A549 (cell line): Measurements from ENCODE around the gene CDC40. TPM values are rescaled to one million over a fixed set of nuclear protein-coding genes. Genes with fewer than 3 reads are reported as not detected.

ENCODE experiments used
- ATAC-seq, 2 experiments: fragments of 200-7000 bp in 1 of 2; fragments of >200 bp in 1 of 2; cut with Nextera tagmentation in 1 of 2; cut with Tn5 transposase in 1 of 2; 3 replicates each; pipeline versions ENCODE4 v1.8.0 to v1.9.1; 2018 to 2020; ENCODE audit warnings: mild to moderate bottlenecking in 1 of 2, moderate library complexity in 1 of 2
- CTCF ChIA-PET: fragments of 300-600 bp; sonication (Branson Sonifier 250); formaldehyde crosslinking; extraction: SDS; loops from one replicate; lab custom pipeline; 2021; ENCODE audit warnings: antibody characterized with exemption, inconsistent platforms; lab: Yijun Ruan, JAX
- POLR2A ChIA-PET: fragments of 350-600 bp; formaldehyde crosslinking; extraction: SDS; loops from one replicate; lab custom pipeline; 2021; ENCODE audit warnings: antibody characterized with exemption, inconsistent platforms; lab: Yijun Ruan, JAX
- DNase-seq, 2 experiments: peaks; one replicate each; pipeline versions ENCODE4 v3.0.0 to v3.0.0-alpha.2; 2011 to 2016; ENCODE audit warnings: low read depth in 1 of 2, low spot score in 1 of 2
- FAIRE-seq: peaks from 2 replicates; lab custom pipeline; 2011; peaks lifted over from hg19 to GRCh38; lab: Jason Lieb, UNC
- H3K27ac ChIP-seq, 2 experiments: fragments of >200 bp; sonication (Bioruptor Twin); formaldehyde crosslinking; 3 replicates each; pipeline ENCODE4 v1.5.1; 2016 to 2017
- H3K4me1 ChIP-seq: fragments of >200 bp; sonication (Bioruptor Twin); formaldehyde crosslinking; 3 replicates; pipeline ENCODE4 v1.6.1; 2016
- H3K4me2 ChIP-seq: fragments of >200 bp; sonication (Bioruptor Twin); formaldehyde crosslinking; 3 replicates; pipeline ENCODE4 v1.6.1; 2016
- H3K4me3 ChIP-seq: fragments of >200 bp; sonication (Bioruptor Twin); formaldehyde crosslinking; 3 replicates; pipeline ENCODE4 v1.5.1; 2016
- H3K9me3 ChIP-seq: fragments of >200 bp; sonication (Bioruptor Twin); formaldehyde crosslinking; 3 replicates; pipeline ENCODE4 v1.6.1; 2016
- BCL3 ChIP-seq: fragments of >200 bp; sonication (Bioruptor Twin); formaldehyde crosslinking; IDR thresholded peaks from 3 replicates; pipeline ENCODE4 v1.6.1; 2016
- CEBPB ChIP-seq, 2 experiments: fragments of >200 bp in 1 of 2; sonication (Bioruptor Twin) in 1 of 2; formaldehyde crosslinking in 1 of 2; IDR thresholded peaks; 2 replicates each; pipeline ENCODE4 v1.6.1; 2012 to 2016
- CHD2 ChIP-seq: fragments of 150-350 bp; IDR thresholded peaks from 2 replicates; pipeline ENCODE4 v1.6.1; 2014; ENCODE audit warnings: low read length; ENCODE audit not compliant: partially characterized antibody
- E2F6 ChIP-seq: IDR thresholded peaks from 2 replicates; pipeline ENCODE4 v1.6.1; 2012; ENCODE audit warnings: low read depth, borderline replicate concordance
- EP300 ChIP-seq, 2 experiments: fragments of >200 bp; sonication (Bioruptor Twin); formaldehyde crosslinking; IDR thresholded peaks; 2 replicates in 1 of 2; 3 replicates in 1 of 2; pipeline ENCODE4 v1.6.1; 2016 to 2017
- FOSL2 ChIP-seq, 2 experiments: fragments of 450-650 bp in 1 of 2; fragments of >200 bp in 1 of 2; sonication (Bioruptor Twin) in 1 of 2; formaldehyde crosslinking; IDR thresholded peaks; 2 replicates each; pipeline versions ENCODE4 v1.5.0 to v1.6.1; 2016 to 2020; ENCODE audit warnings: mild to moderate bottlenecking in 1 of 2, moderate library complexity in 1 of 2
- GATA3 ChIP-seq: IDR thresholded peaks from 2 replicates; pipeline ENCODE4 v1.6.1; 2012; ENCODE audit warnings: borderline replicate concordance
- HES2 ChIP-seq: fragments of >200 bp; sonication (Bioruptor Twin); formaldehyde crosslinking; IDR thresholded peaks from 2 replicates; pipeline ENCODE4 v1.6.1; 2016
- HOXA7 ChIP-seq: fragments of 250-450 bp; sonication (Bioruptor Pico); IDR thresholded peaks from 2 replicates; pipeline ENCODE4 v1.5.0; 2020; ENCODE audit warnings: mild to moderate bottlenecking, moderate library complexity
- JUN ChIP-seq, 2 experiments: fragments of >200 bp; sonication (Bioruptor Twin); formaldehyde crosslinking; IDR thresholded peaks; 2 replicates in 1 of 2; 3 replicates in 1 of 2; pipeline ENCODE4 v1.6.1; 2016 to 2017
- MYC ChIP-seq: IDR thresholded peaks from 2 replicates; pipeline ENCODE4 v1.6.1; 2012; ENCODE audit warnings: mild to moderate bottlenecking, inconsistent platforms, low read length, improper control_type of control experiment, borderline replicate concordance
- PHF8 ChIP-seq: fragments of 200-600 bp; sonication (generic); IDR thresholded peaks from 2 replicates; pipeline ENCODE4 v1.6.1; 2016; ENCODE audit warnings: low read depth, mild to moderate bottlenecking, antibody characterized with exemption, moderate library complexity, borderline replicate concordance
- POLR2A ChIP-seq: IDR thresholded peaks from 2 replicates; pipeline ENCODE4 v1.6.1; 2012; ENCODE audit warnings: mild to moderate bottlenecking, low read length
- RAD21 ChIP-seq, 2 experiments: fragments of >200 bp in 1 of 2; sonication (Bioruptor Twin) in 1 of 2; formaldehyde crosslinking in 1 of 2; IDR thresholded peaks in 1 of 2; conservative IDR thresholded peaks in 1 of 2; 2 replicates in 1 of 2; 3 replicates in 1 of 2; pipeline ENCODE4 v1.6.1; 2012 to 2018; ENCODE audit warnings: inconsistent platforms in 1 of 2
- RARB ChIP-seq: fragments of 250-450 bp; sonication (Bioruptor Pico); IDR thresholded peaks from 2 replicates; pipeline ENCODE4 v1.8.0; 2021; ENCODE audit warnings: mild to moderate bottlenecking, moderate library complexity
- RCOR1 ChIP-seq: fragments of 150-350 bp; IDR thresholded peaks from 2 replicates; pipeline ENCODE4 v1.6.1; 2014; ENCODE audit warnings: antibody characterized with exemption, low read length, low read depth
- SREBF2 ChIP-seq: fragments of 450-650 bp; IDR thresholded peaks from 2 replicates; pipeline ENCODE4 v1.6.1; 2014; ENCODE audit warnings: mild to moderate bottlenecking, moderate library complexity
- WGBS: methylation state at CpG from one replicate; pipeline ENCODE4 v1.1.6; 2017; ENCODE audit errors: missing lambda C conversion rate; 5-methylcytosine and 5-hydroxymethylcytosine counted together
- polyA plus RNA-seq, 4 experiments: library from polyadenylated mRNA; depleted of rRNA in 3 of 4; stranded (reverse); fragments of >200 nt; fragmentation: RNase III in 1 of 4; extraction: RNeasy Plus Mini Kit Qiagen cat#74134 plus additional on column Dnase treatment in 1 of 4; gene quantifications; 2 replicates in 3 of 4; 3 replicates in 1 of 4; pipeline ENCODE4 v1.2.3, GENCODE V29; 2011 to 2017
- TF ChIP-seq, protein P1 (sequence below): fragments of 250-450 bp; sonication (Bioruptor Pico); IDR thresholded peaks from 2 replicates; pipeline ENCODE4 v1.5.0; 2021; ENCODE audit warnings: mild to moderate bottlenecking, moderate library complexity, borderline replicate concordance

Gene CDC40
- polyA plus RNA-seq, 2 of the 4 experiments (the other 2 are of a cell fraction) = 11.6 to 22.2 TPM

- no peak for TF ChIP-seq RARB (CRISPR knock-in tag)
- no peak for TF ChIP-seq EP300 (IDR thresholded peaks at IDR 0.05)
- TF ChIP-seq RAD21 (conservative IDR thresholded peaks at IDR 0.05 in 1 of 2, IDR thresholded peaks at IDR 0.05 in 1 of 2) = peak; percentile 49 to 54
- TF ChIP-seq GATA3 = no peak
Observed at GRCh38 chr6:110178626-110179405, 1.4 kb upstream of the CDC40 start (continued).

- CTCF ChIA-PET = interaction anchor here (1.0 to 3.6 kb wide), 6 partner anchors 9 to 213 kb away, joined by 3 to 13 read pairs (median 3); no protein-coding TSS in a partner anchor
- WGBS = 2% methylated on average over 12 of the region's 62 CpGs
- H3K4me2 ChIP-seq = peak within 1 kb of the TSS; percentile 91
- TF ChIP-seq CEBPB (IDR thresholded peaks at IDR 0.05) (peak; percentile 64 to 91; a peak in 3 of 4 replicates), GATA3 (peak; percentile 53; the same call in 1 of the 2 replicates), RCOR1 (no peak), MYC (0 out of 2 replicates have a peak, but pooled peaks have one; percentile 25), HES2 (no peak), BCL3 (0 out of 3 replicates have a peak, but pooled peaks have one; percentile 28), SREBF2 (no peak), E2F6 (0 out of 2 replicates have a peak, but pooled peaks have one; percentile 27), CHD2 (peak; percentile 55), PHF8 (0 out of 2 replicates have a peak, but pooled peaks have one; percentile 37), JUN (IDR thresholded peaks at IDR 0.05) (peak; percentile 6 to 32; a peak in 2 of 5 replicates), POLR2A (peak; percentile 44), HOXA7 (no peak), FOSL2 (IDR thresholded peaks at IDR 0.05) (no peak), FOSL2 (CRISPR knock-in tag; IDR thresholded peaks at IDR 0.05) (0 out of 2 replicates have a peak, but pooled peaks have one; percentile 4)
- TF ChIP-seq, protein P1, sequence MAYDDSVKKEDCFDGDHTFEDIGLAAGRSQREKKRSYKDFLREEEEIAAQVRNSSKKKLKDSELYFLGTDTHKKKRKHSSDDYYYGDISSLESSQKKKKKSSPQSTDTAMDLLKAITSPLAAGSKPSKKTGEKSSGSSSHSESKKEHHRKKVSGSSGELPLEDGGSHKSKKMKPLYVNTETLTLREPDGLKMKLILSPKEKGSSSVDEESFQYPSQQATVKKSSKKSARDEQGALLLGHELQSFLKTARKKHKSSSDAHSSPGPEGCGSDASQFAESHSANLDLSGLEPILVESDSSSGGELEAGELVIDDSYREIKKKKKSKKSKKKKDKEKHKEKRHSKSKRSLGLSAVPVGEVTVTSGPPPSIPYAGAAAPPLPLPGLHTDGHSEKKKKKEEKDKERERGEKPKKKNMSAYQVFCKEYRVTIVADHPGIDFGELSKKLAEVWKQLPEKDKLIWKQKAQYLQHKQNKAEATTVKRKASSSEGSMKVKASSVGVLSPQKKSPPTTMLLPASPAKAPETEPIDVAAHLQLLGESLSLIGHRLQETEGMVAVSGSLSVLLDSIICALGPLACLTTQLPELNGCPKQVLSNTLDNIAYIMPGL (CRISPR knock-in tag) = no peak
- TF ChIP-seq, all 56 proteins: peak for 10
- Histone ChIP-seq H3K4me3 (peak within 1 kb of the TSS; percentile 95), H3K27ac (peak within 1 kb of the TSS; percentile 94 to 96), H3K9me3 (no peaks in the 10 kb centered on the region), H3K4me1 (peaks cover 43% of the 10 kb centered on the region)
- peak; percentile 36 for FAIRE-seq
- peak; percentile 62 to 96 for DNase-seq
- ATAC-seq = peak; percentile 85 to 92
- POLR2A ChIA-PET = no interaction called here
Observed at GRCh38 chr6:110179406-110180227, 610 bp upstream of the CDC40 start, which contains the start of gene WASF1. TSS of gene WASF1 (minus strand) at chr6:110179670. CDS start at chr6:110127601, 52,069 bp downstream.
